ENCODE measurements around the gene CDK2AP2.
"Not testable (repeated sequence)": the region's sequence is repeated elsewhere in the genome, so short reads cannot be mapped to it uniquely, and the experiment has no call there.

The CDK2AP2 gene

GRCh38 chr11:67493548-67494370 is 14.2 kb downstream of the CDK2AP2 start:
- no peaks in the 10 kb centered on the region for H3K27me3 ChIP-seq (ENCODE audit: control insufficient read depth, insufficient read depth, low read length)
- no peaks in the 10 kb centered on the region for H3K4me1 ChIP-seq (ENCODE audit: control insufficient read depth, insufficient read depth, low read length)
- H3K9ac ChIP-seq (ENCODE audit: low read length): no peak overlapping the region
- H3K27ac ChIP-seq (ENCODE audit: low read depth, low read length): no peak overlapping the region
- no peak overlapping the region for H3K4me3 ChIP-seq (ENCODE audit: low read depth, low read length)
- H3K36me3 ChIP-seq (ENCODE audit: control insufficient read depth, insufficient read depth, low read length): peaks cover 81% of the 10 kb centered on the region
- no peaks in the 10 kb centered on the region for H3K9me3 ChIP-seq (ENCODE audit: control insufficient read depth, insufficient read depth, low read depth, low read length)

DNA sequence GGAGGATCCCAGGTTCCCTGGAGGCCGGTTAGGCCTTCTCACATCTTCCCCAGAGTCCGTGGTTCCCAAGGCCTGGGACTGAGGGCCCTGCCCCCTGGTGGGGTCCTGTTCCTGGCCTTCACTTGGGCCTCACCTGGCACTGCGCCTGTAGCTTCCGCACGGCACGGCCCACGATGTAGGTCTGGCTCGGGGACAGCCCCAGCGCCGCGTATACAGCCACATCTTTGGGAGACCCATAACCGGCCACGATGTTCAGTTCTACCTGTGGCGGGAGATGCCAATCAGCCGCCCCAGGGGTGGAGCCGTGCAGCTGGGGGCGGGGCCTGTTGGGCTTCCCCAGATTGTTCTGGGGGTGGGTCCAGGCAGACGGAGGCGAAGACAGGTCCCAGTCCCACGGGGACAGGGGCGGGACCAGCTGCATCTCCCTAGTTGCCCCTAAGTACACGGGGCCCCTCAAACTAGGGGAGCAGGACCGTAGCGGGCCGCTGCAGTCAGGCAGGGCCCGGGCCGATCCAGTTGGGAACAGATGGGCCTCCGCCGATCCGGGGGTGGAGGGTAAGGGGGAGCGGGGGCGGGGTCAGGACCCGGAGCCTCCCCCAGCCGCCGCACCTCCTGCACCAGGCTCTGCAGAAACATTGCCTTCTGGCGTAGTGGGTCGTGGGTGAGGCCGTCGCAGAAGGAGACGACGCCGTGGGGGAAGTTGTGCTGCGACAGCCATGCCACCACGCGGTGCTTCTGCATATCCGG is 15.0 kb downstream of the CDK2AP2 start:
- peaks cover 75% of the 10 kb centered on the region for H3K36me3 ChIP-seq (ENCODE audit: control insufficient read depth, insufficient read depth, low read length)
- H3K27ac ChIP-seq (ENCODE audit: low read depth, low read length): no peak overlapping the region
- no peaks in the 10 kb centered on the region for H3K27me3 ChIP-seq (ENCODE audit: control insufficient read depth, insufficient read depth, low read length)
- no peaks in the 10 kb centered on the region for H3K9me3 ChIP-seq (ENCODE audit: control insufficient read depth, insufficient read depth, low read depth, low read length)
- H3K4me1 ChIP-seq (ENCODE audit: control insufficient read depth, insufficient read depth, low read length): no peaks in the 10 kb centered on the region
- no peak overlapping the region for H3K4me3 ChIP-seq (ENCODE audit: low read depth, low read length)
- H3K9ac ChIP-seq (ENCODE audit: low read length): no peak overlapping the region

DNA sequence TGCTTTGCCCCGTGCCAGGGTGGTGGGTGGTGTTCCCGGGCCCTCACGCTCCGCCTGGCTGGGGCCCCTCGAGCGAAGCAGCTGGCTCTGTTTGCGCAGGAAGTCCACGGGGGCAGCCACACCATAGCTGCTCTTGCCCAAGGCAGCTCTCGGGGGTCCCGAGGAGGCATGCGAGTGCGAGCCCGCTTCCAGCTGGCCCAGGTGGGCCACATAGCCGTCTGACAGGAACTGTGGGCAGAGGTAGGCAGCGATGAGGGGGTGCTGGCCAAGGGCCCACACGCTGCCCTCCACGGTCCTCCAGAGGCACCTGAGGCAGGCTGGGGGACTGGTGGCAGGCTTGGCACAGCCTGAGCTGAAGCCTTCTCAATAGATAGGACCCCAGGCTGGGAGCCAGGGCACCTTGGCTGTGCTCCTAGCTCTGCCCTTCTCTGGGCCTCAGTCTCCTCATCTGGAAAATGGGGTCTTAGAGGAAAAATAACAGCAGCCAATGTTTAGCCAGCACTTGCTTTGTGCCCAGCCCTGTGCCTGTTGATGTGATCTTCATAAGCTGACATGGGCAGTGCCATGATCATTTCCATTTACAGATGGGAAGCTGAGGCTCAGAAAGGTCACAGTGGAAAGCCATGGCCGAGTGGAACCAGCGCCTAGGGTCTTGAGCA is 15.8 kb downstream of the CDK2AP2 start:
- Histone ChIP-seq H3K9me3 (ENCODE audit: control insufficient read depth, insufficient read depth, low read depth, low read length) (no peaks in the 10 kb centered on the region), H3K9ac (ENCODE audit: low read length) (no peak overlapping the region), H3K4me3 (ENCODE audit: low read depth, low read length) (no peak overlapping the region), H3K27ac (ENCODE audit: low read depth, low read length) (no peak overlapping the region), H3K4me1 (ENCODE audit: control insufficient read depth, insufficient read depth, low read length) (no peaks in the 10 kb centered on the region), H3K27me3 (ENCODE audit: control insufficient read depth, insufficient read depth, low read length) (no peaks in the 10 kb centered on the region), H3K36me3 (ENCODE audit: control insufficient read depth, insufficient read depth, low read length) (peaks cover 70% of the 10 kb centered on the region)

DNA sequence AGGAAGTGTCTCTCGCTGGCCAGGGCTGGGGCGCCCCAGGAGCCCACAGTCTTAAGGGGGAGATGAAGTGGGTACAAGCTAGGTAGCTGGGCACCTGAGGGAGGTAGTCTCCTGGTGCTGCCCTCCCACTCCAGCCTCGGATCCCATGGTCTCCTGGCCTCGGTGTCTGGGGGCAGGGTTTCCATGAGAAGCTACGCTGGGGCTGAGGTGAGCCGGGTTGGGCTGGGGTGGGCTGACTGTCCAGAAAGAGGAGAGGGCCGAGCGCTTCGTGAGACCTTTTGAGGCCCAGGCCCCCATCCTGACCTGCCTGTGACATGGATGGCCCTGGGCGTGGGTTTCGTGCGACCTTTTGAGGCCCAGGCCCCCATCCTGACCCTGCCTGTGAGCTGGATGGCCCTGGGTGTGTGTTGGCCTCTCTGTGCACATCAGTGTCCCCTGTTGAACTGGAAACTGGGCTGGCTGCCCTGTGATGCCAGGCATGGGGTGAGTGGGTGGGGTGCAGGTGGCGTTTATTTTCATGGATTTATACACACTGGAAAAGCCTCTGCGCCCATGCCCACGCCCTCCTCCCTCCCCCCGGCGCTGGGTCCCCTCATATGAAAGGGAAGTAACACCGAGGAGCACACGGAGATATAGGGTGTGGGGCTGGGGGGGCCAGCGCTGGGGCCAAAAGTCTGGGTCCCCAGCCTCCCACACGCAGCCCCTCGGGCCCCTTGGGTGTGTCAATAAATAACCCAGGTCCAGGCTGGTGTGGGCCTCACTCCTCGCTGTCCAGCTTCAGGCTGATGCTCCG is 16.5 kb downstream of the CDK2AP2 start:
- Histone ChIP-seq H3K9me3 (ENCODE audit: control insufficient read depth, insufficient read depth, low read depth, low read length) (no peaks in the 10 kb centered on the region), H3K36me3 (ENCODE audit: control insufficient read depth, insufficient read depth, low read length) (peaks cover 64% of the 10 kb centered on the region), H3K4me3 (ENCODE audit: low read depth, low read length) (no peak overlapping the region)

GRCh38 chr11:67490727-67491065 is 17.3 kb downstream of the CDK2AP2 start:
- H3K27ac ChIP-seq (ENCODE audit: low read depth, low read length): no peak overlapping the region
- H3K4me3 ChIP-seq (ENCODE audit: low read depth, low read length): no peak overlapping the region
- no peaks in the 10 kb centered on the region for H3K9me3 ChIP-seq (ENCODE audit: control insufficient read depth, insufficient read depth, low read depth, low read length)
- H3K36me3 ChIP-seq (ENCODE audit: control insufficient read depth, insufficient read depth, low read length): peaks cover 57% of the 10 kb centered on the region
- no peak overlapping the region for H3K9ac ChIP-seq (ENCODE audit: low read length)
- H3K27me3 ChIP-seq (ENCODE audit: control insufficient read depth, insufficient read depth, low read length): no peaks in the 10 kb centered on the region
- no peaks in the 10 kb centered on the region for H3K4me1 ChIP-seq (ENCODE audit: control insufficient read depth, insufficient read depth, low read length)

More for the DNA sequence above, 16.5 kb downstream of the CDK2AP2 start:
- no peak overlapping the region for H3K9ac ChIP-seq (ENCODE audit: low read length)
- H3K27me3 ChIP-seq (ENCODE audit: control insufficient read depth, insufficient read depth, low read length): no peaks in the 10 kb centered on the region
- H3K4me1 ChIP-seq (ENCODE audit: control insufficient read depth, insufficient read depth, low read length): no peaks in the 10 kb centered on the region
- no peak overlapping the region for H3K27ac ChIP-seq (ENCODE audit: low read depth, low read length)

DNA sequence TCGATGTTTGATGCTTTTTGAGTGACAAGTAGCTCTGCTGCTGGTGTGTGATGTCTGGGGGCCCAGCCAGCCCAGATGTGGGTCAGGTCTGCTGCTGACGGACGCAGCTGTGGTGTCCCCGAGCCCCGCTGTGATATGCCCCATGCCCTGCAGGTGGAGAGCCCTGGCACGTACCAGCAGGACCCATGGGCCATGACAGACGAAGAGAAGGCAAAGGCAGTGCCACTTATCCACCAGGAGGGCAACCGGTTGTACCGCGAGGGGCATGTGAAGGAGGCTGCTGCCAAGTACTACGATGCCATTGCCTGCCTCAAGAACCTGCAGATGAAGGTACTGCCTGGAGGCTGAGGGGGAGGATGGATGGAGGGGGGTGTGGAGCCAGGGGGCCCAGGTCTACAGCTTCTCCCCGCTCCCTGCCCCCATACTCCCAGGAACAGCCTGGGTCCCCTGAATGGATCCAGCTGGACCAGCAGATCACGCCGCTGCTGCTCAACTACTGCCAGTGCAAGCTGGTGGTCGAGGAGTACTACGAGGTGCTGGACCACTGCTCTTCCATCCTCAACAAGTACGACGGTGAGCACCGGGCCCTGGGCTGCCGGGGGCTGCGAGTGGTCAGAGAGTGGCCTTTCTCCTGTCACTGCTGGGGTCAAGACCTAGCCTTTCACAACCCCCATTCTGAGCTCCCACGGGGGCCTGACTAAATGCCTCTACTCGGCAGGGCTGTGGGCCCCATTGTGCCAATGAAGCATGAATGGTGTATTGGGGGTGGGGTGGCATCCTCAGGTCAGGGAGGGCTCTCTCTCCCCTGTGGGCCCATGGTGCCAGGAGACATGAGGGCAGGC is 17.9 kb downstream of the CDK2AP2 start:
- Histone ChIP-seq H3K4me1 (ENCODE audit: control insufficient read depth, insufficient read depth, low read length) (no peaks in the 10 kb centered on the region), H3K4me3 (ENCODE audit: low read depth, low read length) (no peak overlapping the region), H3K9me3 (ENCODE audit: control insufficient read depth, insufficient read depth, low read depth, low read length) (no peaks in the 10 kb centered on the region), H3K36me3 (ENCODE audit: control insufficient read depth, insufficient read depth, low read length) (peaks cover 53% of the 10 kb centered on the region), H3K9ac (ENCODE audit: low read length) (no peak overlapping the region), H3K27ac (ENCODE audit: low read depth, low read length) (no peak overlapping the region), H3K27me3 (ENCODE audit: control insufficient read depth, insufficient read depth, low read length) (no peaks in the 10 kb centered on the region)

- H3K27ac ChIP-seq (ENCODE audit: low read depth, low read length): no peak overlapping the region
- H3K27me3 ChIP-seq (ENCODE audit: control insufficient read depth, insufficient read depth, low read length): no peaks in the 10 kb centered on the region
- H3K4me1 ChIP-seq (ENCODE audit: control insufficient read depth, insufficient read depth, low read length): no peaks in the 10 kb centered on the region
- H3K9me3 ChIP-seq (ENCODE audit: control insufficient read depth, insufficient read depth, low read depth, low read length): no peaks in the 10 kb centered on the region
- no peak overlapping the region for H3K9ac ChIP-seq (ENCODE audit: low read length)
- peaks cover 50% of the 10 kb centered on the region for H3K36me3 ChIP-seq (ENCODE audit: control insufficient read depth, insufficient read depth, low read length)
- H3K4me3 ChIP-seq (ENCODE audit: low read depth, low read length): no peak overlapping the region
Measured at GRCh38 chr11:67489203-67489884, 18.6 kb downstream of the CDK2AP2 start.

DNA sequence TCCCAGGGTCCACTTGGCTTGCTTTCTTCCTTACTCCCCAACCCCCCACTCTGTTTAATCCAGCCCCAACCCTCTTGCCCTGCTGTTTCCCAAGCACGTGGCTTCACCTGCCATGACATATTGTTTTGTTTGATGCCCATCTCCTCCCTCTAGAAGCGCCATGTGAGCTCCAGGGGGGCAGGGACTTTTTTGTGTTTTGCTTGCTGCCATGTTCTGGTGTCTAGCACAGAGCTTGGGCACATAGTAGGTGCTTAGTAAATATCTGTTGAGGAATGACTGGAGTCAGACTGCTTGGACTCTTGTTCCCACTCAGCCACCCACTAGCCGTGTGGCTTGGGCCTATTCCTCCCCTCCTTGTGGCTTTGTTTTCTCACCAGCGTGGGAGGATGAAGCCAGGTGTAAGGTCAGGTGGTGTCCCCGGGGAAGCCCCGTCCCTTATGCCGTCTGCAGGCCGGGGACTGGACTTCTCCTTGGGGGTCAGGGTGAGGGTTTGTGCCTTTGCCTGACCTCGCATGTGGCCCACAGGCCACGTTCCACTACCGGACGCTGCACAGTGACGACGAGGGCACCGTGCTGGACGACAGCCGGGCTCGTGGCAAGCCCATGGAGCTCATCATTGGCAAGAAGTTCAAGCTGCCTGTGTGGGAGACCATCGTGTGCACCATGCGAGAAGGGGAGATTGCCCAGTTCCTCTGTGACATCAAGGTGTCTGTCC is 21.3 kb downstream of the CDK2AP2 start:
- H3K27me3 ChIP-seq (ENCODE audit: control insufficient read depth, insufficient read depth, low read length): no peaks in the 10 kb centered on the region; the same call in 1 of the 2 replicates
- H3K4me3 ChIP-seq (ENCODE audit: low read depth, low read length): no peak overlapping the region
- H3K27ac ChIP-seq (ENCODE audit: low read depth, low read length): no peak overlapping the region
- peaks cover 29% of the 10 kb centered on the region for H3K36me3 ChIP-seq (ENCODE audit: control insufficient read depth, insufficient read depth, low read length)
- H3K9ac ChIP-seq (ENCODE audit: low read length): no peak overlapping the region
- no peaks in the 10 kb centered on the region; the same call in 1 of the 2 replicates for H3K4me1 ChIP-seq (ENCODE audit: control insufficient read depth, insufficient read depth, low read length)
- H3K9me3 ChIP-seq (ENCODE audit: control insufficient read depth, insufficient read depth, low read depth, low read length): no peaks in the 10 kb centered on the region

- not testable (repeated sequence) for H3K4me1 ChIP-seq (ENCODE audit: control insufficient read depth, insufficient read depth, low read length); H3K27ac ChIP-seq (ENCODE audit: low read depth, low read length); H3K9me3 ChIP-seq (ENCODE audit: control insufficient read depth, insufficient read depth, low read depth, low read length); H3K27me3 ChIP-seq (ENCODE audit: control insufficient read depth, insufficient read depth, low read length); H3K9ac ChIP-seq (ENCODE audit: low read length); H3K4me3 ChIP-seq (ENCODE audit: low read depth, low read length)
- H3K36me3 ChIP-seq (ENCODE audit: control insufficient read depth, insufficient read depth, low read length): peaks cover 21% of the 10 kb centered on the region
Measured at GRCh38 chr11:67485873-67486361, 22.0 kb downstream of the CDK2AP2 start.

Data from HUES6 (cell line).